Measurements from ENCODE around the gene RAD54L.
"Not testable (repeated sequence)": the region's sequence is repeated elsewhere in the genome, so short reads cannot be mapped to it uniquely, and the experiment has no call there.

RAD54L gene

GRCh38 chr1:46242918-46243317 is 4.6 kb upstream of the RAD54L start:
- FAIRE-seq, result no peak

GRCh38 chr1:46243831-46244230 is 3.7 kb upstream of the RAD54L start:
- FAIRE-seq, result not testable (repeated sequence)

- FAIRE-seq, result no peak
Observed at GRCh38 chr1:46244656-46245371, 2.7 kb upstream of the RAD54L start.

GRCh38 chr1:46246136-46246535 is 1.4 kb upstream of the RAD54L start:
- not testable (repeated sequence) for FAIRE-seq

- FAIRE-seq, result no peak
Observed at GRCh38 chr1:46246548-46247435, 771 bp upstream of the RAD54L start.

- no peak for FAIRE-seq
Observed at GRCh38 chr1:46248122-46248920, 758 bp downstream of the RAD54L start.

GRCh38 chr1:46254668-46255067 is 7.1 kb downstream of the RAD54L start:
- no peak for FAIRE-seq

- FAIRE-seq, result no peak
Observed at GRCh38 chr1:46256523-46256922, 9.0 kb downstream of the RAD54L start.

GRCh38 chr1:46262508-46262907 is 14.9 kb downstream of the RAD54L start:
- FAIRE-seq, result no peak

GRCh38 chr1:46263146-46263545 is 15.6 kb downstream of the RAD54L start:
- no peak for FAIRE-seq

GRCh38 chr1:46268578-46268977 is 21.0 kb downstream of the RAD54L start:
- no peak for FAIRE-seq

- FAIRE-seq, result no peak
Observed at GRCh38 chr1:46274225-46275029, 26.9 kb downstream of the RAD54L start.

- FAIRE-seq, result no peak
Observed at GRCh38 chr1:46275030-46275337, 27.4 kb downstream of the RAD54L start.

- no peak for FAIRE-seq
Observed at GRCh38 chr1:46277658-46278373, 30.3 kb downstream of the RAD54L start.

GRCh38 chr1:46278807-46279206 is 31.2 kb downstream of the RAD54L start:
- no peak for FAIRE-seq

GRCh38 chr1:46280092-46280491 is 32.5 kb downstream of the RAD54L start:
- FAIRE-seq, result no peak

- no peak for FAIRE-seq
Observed at GRCh38 chr1:46281021-46281420, 33.5 kb downstream of the RAD54L start.

GRCh38 chr1:46284058-46284457 is 36.5 kb downstream of the RAD54L start:
- FAIRE-seq, result no peak

- no peak for FAIRE-seq
Observed at GRCh38 chr1:46284597-46285564, 37.3 kb downstream of the RAD54L start.

GRCh38 chr1:46285730-46286477 is 38.3 kb downstream of the RAD54L start:
- FAIRE-seq, result no peak
